ENCODE measurements around the gene SYNDIG1.

GRCh38 chr20:24697411-24697810 lies 228.0 kb downstream of the SYNDIG1 start:
- TF ChIP-seq CTCF (IDR thresholded peaks at IDR 0.05) (no peak), SIN3A (IDR thresholded peaks at IDR 0.05; ENCODE audit: borderline replicate concordance, insufficient read depth, low read depth, low read length) (no peak), POLR2AphosphoS5 (IDR thresholded peaks at IDR 0.05; ENCODE audit: low read depth, low read length) (no peak), REST (IDR thresholded peaks at IDR 0.05; ENCODE audit: insufficient read depth in 1 of 2, low read depth in 2 of 2, low read length in 1 of 2) (no peak), TCF7L2 (IDR thresholded peaks at IDR 0.05; ENCODE audit: low read depth, low read length) (no peak)

Data from Panc1 (cell line).